ENCODE data around the gene SYT5. TPM values are rescaled to one million over a fixed set of nuclear protein-coding genes. Genes with fewer than 3 reads are reported as not detected.
A peak's percentile ranks its signal among the peaks of the same experiment; 100 is the strongest.

The SYT5 gene
- total and polyA plus RNA-seq, 9 of the 15 experiments (the other 6 are each of a cell fraction or from before 2014, with no cell fraction given): 1.3 to 20.9 (median 8.8) TPM

- TF ChIP-seq, protein P1, sequence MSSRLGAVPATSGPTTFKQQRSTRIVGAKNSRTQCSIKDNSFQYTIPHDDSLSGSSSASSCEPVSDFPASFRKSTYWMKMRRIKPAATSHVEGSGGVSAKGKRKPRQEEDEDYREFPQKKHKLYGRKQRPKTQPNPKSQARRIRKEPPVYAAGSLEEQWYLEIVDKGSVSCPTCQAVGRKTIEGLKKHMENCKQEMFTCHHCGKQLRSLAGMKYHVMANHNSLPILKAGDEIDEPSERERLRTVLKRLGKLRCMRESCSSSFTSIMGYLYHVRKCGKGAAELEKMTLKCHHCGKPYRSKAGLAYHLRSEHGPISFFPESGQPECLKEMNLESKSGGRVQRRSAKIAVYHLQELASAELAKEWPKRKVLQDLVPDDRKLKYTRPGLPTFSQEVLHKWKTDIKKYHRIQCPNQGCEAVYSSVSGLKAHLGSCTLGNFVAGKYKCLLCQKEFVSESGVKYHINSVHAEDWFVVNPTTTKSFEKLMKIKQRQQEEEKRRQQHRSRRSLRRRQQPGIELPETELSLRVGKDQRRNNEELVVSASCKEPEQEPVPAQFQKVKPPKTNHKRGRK (tag; IDR thresholded peaks at IDR 0.05): no peak
- TF ChIP-seq PHB (CRISPR knock-in tag; IDR thresholded peaks at IDR 0.05) (no peak), EP300 (IDR thresholded peaks at IDR 0.05; ENCODE audit: low read length) (peak; percentile 50), DACH1 (IDR thresholded peaks at IDR 0.05; ENCODE audit: partially characterized antibody) (no peak), SOX6 (IDR thresholded peaks at IDR 0.05) (peak; percentile 62; the same call in 1 of the 2 replicates), CGGBP1 (CRISPR knock-in tag; IDR thresholded peaks at IDR 0.05) (no peak), NBN (IDR thresholded peaks at IDR 0.05; ENCODE audit: low read depth) (peak; percentile 55; the same call in 1 of the 2 replicates), CTBP1 (IDR thresholded peaks at IDR 0.05; ENCODE audit: borderline replicate concordance) (peak; percentile 94), BRD9 (IDR thresholded peaks at IDR 0.05; ENCODE audit: low read depth, partially characterized antibody) (peak; percentile 66), NRF1 (conservative IDR thresholded peaks at IDR 0.05 in 1 of 2, IDR thresholded peaks at IDR 0.05 in 1 of 2) (peak in 1 of 2 experiments; percentile 44; a peak in 2 of 4 replicates), TCF7 (IDR thresholded peaks at IDR 0.05; ENCODE audit: borderline replicate concordance) (no peak), RBM17 (IDR thresholded peaks at IDR 0.05; ENCODE audit: borderline replicate concordance, low read depth, low read length) (no peak), MCM7 (IDR thresholded peaks at IDR 0.05) (no peak), RCOR1 (IDR thresholded peaks at IDR 0.05; ENCODE audit: borderline replicate concordance in 1 of 2, low read depth in 2 of 2, low read length in 2 of 2) (peak in 1 of 2 experiments; percentile 93; a peak in 2 of 4 replicates), HDAC1 (IDR thresholded peaks at IDR 0.05) (0 out of 4 replicates have a peak, but pooled peaks of 1 of the 2 experiments have one; percentile 29)
- TF ChIP-seq, protein P2, sequence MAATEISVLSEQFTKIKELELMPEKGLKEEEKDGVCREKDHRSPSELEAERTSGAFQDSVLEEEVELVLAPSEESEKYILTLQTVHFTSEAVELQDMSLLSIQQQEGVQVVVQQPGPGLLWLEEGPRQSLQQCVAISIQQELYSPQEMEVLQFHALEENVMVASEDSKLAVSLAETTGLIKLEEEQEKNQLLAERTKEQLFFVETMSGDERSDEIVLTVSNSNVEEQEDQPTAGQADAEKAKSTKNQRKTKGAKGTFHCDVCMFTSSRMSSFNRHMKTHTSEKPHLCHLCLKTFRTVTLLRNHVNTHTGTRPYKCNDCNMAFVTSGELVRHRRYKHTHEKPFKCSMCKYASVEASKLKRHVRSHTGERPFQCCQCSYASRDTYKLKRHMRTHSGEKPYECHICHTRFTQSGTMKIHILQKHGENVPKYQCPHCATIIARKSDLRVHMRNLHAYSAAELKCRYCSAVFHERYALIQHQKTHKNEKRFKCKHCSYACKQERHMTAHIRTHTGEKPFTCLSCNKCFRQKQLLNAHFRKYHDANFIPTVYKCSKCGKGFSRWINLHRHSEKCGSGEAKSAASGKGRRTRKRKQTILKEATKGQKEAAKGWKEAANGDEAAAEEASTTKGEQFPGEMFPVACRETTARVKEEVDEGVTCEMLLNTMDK (IDR thresholded peaks at IDR 0.05; ENCODE audit: borderline replicate concordance, insufficient read depth, low read depth, low read length, poor library complexity, severe bottlenecking): peak; percentile 52
- TF ChIP-seq, protein P3, sequence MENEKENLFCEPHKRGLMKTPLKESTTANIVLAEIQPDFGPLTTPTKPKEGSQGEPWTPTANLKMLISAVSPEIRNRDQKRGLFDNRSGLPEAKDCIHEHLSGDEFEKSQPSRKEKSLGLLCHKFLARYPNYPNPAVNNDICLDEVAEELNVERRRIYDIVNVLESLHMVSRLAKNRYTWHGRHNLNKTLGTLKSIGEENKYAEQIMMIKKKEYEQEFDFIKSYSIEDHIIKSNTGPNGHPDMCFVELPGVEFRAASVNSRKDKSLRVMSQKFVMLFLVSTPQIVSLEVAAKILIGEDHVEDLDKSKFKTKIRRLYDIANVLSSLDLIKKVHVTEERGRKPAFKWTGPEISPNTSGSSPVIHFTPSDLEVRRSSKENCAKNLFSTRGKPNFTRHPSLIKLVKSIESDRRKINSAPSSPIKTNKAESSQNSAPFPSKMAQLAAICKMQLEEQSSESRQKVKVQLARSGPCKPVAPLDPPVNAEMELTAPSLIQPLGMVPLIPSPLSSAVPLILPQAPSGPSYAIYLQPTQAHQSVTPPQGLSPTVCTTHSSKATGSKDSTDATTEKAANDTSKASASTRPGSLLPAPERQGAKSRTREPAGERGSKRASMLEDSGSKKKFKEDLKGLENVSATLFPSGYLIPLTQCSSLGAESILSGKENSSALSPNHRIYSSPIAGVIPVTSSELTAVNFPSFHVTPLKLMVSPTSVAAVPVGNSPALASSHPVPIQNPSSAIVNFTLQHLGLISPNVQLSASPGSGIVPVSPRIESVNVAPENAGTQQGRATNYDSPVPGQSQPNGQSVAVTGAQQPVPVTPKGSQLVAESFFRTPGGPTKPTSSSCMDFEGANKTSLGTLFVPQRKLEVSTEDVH (IDR thresholded peaks at IDR 0.05; ENCODE audit: low read depth, partially characterized antibody): peak; percentile 50
- TF ChIP-seq, protein P4, sequence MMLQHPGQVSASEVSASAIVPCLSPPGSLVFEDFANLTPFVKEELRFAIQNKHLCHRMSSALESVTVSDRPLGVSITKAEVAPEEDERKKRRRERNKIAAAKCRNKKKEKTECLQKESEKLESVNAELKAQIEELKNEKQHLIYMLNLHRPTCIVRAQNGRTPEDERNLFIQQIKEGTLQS (IDR thresholded peaks at IDR 0.05): peak; percentile 12; the same call in 1 of the 2 replicates
- TF ChIP-seq, protein P4 (CRISPR knock-in tag; conservative IDR thresholded peaks at IDR 0.05): no peak
Measured at GRCh38 chr19:55212447-55212846, 32.4 kb upstream of the SYT5 start (continued).
